Hematopoietic multipotent progenitor cell treated with erythropoietin and hydrocortisone succinate and interleukin-3 and kit ligand, for 15 days (in vitro differentiated cells): ENCODE data around the gene PIAS1.
"Not testable (repeated sequence)": the region's sequence is repeated elsewhere in the genome, so short reads cannot be mapped to it uniquely, and the experiment has no call there.

Experiments used
- DNase-seq: peaks from one replicate; pipeline ENCODE4 v3.0.0-alpha.2; 2015; ENCODE audit warnings: low spot score

Gene PIAS1

GRCh38 chr15:68124700-68125099 lies 70.6 kb downstream of the PIAS1 start:
- DNase-seq: no peak

GRCh38 chr15:68126396-68126795 lies 72.3 kb downstream of the PIAS1 start:
- DNase-seq: no peak

- DNase-seq: no peak
Measured at GRCh38 chr15:68129072-68129471, 75.0 kb downstream of the PIAS1 start.

- DNase-seq: no peak
Measured at GRCh38 chr15:68130851-68131250, 76.7 kb downstream of the PIAS1 start.

- DNase-seq: no peak
Measured at GRCh38 chr15:68137096-68137495, 83.0 kb downstream of the PIAS1 start.

- no peak for DNase-seq
Measured at GRCh38 chr15:68143129-68143528, 89.0 kb downstream of the PIAS1 start.

GRCh38 chr15:68143785-68144184 lies 89.7 kb downstream of the PIAS1 start:
- DNase-seq: no peak

GRCh38 chr15:68145706-68146105 lies 91.6 kb downstream of the PIAS1 start:
- no peak for DNase-seq

- DNase-seq: no peak
Measured at GRCh38 chr15:68148039-68148438, 93.9 kb downstream of the PIAS1 start.

- no peak for DNase-seq
Measured at GRCh38 chr15:68149059-68149458, 94.9 kb downstream of the PIAS1 start.

GRCh38 chr15:68150187-68150586 lies 96.1 kb downstream of the PIAS1 start:
- DNase-seq: no peak

GRCh38 chr15:68151277-68151676 lies 97.2 kb downstream of the PIAS1 start:
- DNase-seq: no peak

GRCh38 chr15:68152342-68152741 lies 98.2 kb downstream of the PIAS1 start:
- DNase-seq: no peak

GRCh38 chr15:68154923-68155559 lies 100.9 kb downstream of the PIAS1 start:
- peak; percentile 57 for DNase-seq

- no peak for DNase-seq
Measured at GRCh38 chr15:68157074-68157473, 103.0 kb downstream of the PIAS1 start.

- no peak for DNase-seq
Measured at GRCh38 chr15:68158046-68158628, 104.0 kb downstream of the PIAS1 start.

- no peak for DNase-seq
Measured at GRCh38 chr15:68163191-68163590, 109.1 kb downstream of the PIAS1 start.

GRCh38 chr15:68166847-68167246 lies 112.7 kb downstream of the PIAS1 start:
- no peak for DNase-seq

- DNase-seq: not testable (repeated sequence)
Measured at GRCh38 chr15:68172037-68172436, 117.9 kb downstream of the PIAS1 start.

GRCh38 chr15:68173119-68173518 lies 119.0 kb downstream of the PIAS1 start:
- no peak for DNase-seq

GRCh38 chr15:68175526-68175925 lies 121.4 kb downstream of the PIAS1 start:
- DNase-seq: no peak

GRCh38 chr15:68176601-68177000 lies 122.5 kb downstream of the PIAS1 start:
- DNase-seq: no peak

- DNase-seq: no peak
Measured at GRCh38 chr15:68177742-68178141, 123.6 kb downstream of the PIAS1 start.
